ENCODE data around the gene DSCAML1. TPM values are rescaled to one million over a fixed set of nuclear protein-coding genes. Genes with fewer than 3 reads are reported as not detected.

Gene DSCAML1
- total and polyA plus RNA-seq, 2 of the 8 experiments (the other 6 are each of a cell fraction or from before 2014, with no cell fraction given) = 0.19 to 0.24 TPM

DNA sequence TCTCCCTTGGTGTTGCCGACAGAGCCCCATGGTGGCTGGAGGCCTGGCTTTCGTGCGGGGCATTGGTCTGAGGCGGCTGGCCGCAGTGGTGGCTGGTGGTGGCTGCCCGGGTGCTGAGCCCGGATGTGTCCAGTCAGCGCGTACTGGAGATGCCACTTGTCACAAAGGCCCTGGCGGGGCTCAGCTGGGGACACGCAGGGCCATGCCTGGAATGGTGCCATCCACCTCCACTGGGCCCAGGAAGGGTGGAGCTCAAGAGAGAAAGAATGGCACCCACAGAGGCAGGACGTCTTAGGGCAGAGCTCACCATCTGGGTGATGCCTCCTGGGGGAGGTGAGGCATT is 376.9 kb downstream of the DSCAML1 start (continued):
- TF ChIP-seq GABPA (IDR thresholded peaks at IDR 0.05; ENCODE audit: borderline replicate concordance, insufficient read depth, low read length) (no peak), HDAC2 (IDR thresholded peaks at IDR 0.05; ENCODE audit: borderline replicate concordance in 1 of 2, low read depth in 2 of 2, low read length in 2 of 2) (no peak)

Measured in H1 (cell line).